ENCODE data around the gene HMCN2.

The HMCN2 gene

DNA sequence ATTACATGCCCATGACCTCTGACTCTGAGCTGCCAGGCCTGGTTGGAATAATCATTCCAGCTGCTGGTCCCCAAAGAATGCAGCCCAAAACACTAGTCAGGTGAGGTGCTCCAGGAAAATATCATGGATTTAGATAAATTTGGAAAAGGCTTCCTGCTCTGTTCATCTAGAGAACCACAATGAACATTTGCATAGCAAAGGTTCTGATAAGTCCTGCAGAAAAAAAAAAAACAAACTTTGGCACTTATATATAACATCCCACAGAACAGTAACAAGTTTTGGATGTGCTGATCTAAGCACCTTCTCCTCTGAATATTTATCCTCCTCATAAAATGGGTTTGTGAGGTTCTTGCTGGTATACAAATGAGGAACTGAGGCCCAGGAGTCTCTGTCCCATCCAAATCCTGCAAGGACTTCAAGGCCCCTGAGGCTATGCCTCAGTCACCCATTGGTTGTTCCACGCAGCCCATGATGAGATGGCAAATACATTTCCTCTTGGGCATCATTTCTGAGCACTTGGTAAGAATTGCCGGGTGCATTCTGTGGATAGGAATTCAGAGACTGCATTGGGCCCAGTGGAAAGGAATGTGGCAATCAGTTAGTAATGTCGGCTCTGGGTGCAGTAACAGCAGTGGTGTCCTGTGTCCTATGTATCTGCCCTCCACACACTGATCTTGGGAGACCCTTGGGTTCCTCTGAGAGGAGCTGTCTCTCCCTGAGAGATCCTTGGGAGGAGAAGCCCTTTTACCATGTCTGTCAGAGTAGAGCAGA, 105.8 kb downstream of the HMCN2 start:
- no peak for DNase-seq

DNA sequence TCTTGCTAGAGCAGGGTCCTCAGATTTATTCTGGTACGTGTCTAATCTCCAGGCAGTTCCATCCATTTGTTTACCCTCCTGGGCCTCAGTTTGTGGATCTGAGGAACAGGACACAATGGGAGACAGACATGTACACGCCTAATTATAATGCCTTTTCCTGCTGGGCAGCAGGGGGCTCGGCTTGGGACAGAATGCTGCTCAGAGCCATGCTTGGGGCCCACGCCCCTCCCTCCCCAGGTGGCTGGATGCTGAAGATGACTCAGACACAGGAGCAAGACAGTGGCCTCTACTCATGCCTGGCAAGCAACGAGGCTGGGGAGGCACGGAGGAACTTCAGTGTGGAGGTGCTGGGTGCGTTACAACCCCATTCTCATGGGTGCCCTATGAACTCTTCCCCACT, 106.5 kb downstream of the HMCN2 start:
- DNase-seq = no peak

DNA sequence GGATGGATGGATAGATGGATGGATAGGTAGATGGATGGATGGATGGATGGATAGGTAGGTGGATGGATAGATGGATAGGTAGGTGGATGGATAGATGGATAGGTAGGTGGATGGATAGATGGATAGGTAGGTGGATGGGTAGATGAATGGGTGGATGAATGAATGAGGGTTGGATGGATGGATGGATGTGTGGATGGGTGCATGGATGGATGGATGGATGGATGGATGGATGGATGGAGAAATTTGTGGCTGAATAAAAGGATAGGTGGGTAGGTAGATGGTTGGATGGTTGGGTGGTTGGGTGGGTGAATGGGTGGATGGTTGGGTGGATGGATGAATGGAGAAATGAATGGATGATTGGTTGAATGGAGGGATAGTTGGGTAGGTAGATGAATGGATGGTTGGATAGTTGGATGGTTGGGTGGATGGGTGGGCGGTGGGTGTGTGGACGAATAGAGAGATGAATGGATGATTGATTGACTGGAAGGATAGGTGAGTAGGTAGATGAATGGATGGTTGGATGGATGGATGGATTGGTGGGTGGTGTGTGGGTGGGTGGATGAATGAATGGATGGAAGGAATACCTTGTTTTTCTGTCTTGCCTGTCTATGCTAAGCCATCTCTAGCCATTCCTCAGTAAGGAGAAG, 108.2 kb downstream of the HMCN2 start:
- no peak for DNase-seq

DNA sequence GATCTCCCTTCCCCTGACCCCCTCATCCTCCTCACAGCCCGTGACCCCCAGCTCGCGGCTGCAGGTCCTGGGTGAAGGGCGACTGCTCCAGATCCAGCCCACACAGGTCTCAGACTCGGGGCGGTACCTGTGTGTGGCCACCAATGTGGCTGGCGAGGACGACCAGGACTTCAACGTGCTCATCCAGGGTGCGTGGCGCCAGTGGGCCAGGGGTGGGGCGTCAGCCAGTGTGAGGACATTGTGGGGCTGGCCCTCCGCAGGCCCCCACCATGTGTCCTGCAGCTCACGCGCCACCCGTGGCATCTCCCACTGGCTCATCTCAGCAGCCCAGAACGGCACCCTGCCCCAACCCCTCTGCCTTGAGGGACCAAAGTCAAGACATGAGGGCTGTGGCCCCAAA, 112.1 kb downstream of the HMCN2 start:
- DNase-seq = no peak

DNA sequence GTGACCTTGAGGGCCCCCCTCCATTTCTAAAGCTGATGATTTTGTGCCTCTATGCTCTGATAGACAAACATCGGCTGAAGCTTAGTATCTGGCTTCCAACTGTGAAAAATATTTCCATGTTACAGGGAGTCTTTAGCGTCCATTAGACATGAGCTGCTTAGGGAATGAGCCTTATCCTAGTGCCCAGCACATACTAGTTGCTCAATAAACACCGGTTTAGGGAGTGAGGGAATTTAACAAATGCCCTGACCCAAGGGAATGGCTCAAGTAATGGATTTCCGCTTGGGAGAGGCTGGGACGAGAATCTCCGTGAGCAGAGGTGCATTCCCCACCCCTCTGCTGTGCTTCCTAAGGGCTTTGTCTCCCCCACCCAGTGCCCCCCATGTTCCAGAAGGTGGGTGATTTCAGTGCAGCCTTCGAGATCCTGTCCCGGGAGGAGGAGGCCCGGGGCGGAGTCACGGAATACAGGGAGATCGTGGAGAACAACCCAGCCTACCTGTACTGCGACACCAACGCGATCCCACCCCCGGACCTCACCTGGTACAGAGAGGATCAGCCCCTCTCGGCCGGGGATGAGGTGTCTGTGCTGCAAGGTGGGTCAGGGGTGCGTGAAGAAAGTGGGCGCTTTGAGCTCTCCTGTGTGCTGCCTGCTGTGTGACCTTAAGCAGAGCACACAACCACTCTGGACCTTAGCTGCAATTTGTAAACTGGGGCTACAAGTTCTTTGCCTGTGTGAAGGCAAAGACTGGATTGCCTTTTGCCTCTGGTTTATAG, 113.5 kb downstream of the HMCN2 start:
- DNase-seq = no peak

DNA sequence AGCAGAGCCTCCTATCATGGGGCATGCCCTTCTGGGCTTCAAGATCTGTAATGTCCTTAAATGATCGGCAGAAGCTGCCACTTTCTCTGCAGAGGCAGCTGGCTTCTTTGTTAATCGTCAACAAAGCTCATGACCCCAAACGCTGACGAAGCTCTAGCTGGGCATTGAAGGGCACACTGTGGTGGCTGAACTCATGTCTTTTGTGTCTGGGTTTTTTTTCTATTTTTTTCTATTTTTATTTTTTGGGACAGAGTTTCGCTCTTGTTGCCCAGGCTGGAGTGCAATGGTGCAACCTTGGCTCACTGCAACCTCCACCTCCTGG, 114.0 kb downstream of the HMCN2 start:
- DNase-seq = no peak

DNA sequence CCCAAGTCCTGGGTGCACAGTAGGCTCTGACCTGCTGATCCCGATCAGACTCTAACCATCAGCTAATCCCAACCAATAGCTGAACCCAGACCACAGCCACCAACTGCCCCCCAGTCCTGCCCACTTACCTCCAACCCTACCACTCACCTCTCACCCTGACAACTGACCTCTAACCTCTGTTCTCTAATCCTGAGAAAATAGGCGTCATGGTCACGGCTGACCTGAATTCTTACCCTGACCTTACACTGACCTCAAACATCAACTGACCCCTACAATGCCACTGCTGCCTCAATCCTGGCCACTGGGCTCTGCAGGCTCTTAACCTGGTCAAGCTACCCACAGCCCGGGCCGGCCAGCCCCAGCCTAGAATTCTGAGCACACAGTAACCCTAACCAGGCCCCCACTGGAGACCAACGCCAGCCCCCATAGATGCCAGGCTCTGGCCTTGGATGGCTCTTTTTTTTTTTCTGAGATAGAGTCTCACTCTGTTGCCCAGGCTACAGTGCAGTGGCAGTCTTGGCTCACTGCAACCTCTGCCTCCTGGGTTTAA, 115.4 kb downstream of the HMCN2 start:
- no peak for DNase-seq

DNA sequence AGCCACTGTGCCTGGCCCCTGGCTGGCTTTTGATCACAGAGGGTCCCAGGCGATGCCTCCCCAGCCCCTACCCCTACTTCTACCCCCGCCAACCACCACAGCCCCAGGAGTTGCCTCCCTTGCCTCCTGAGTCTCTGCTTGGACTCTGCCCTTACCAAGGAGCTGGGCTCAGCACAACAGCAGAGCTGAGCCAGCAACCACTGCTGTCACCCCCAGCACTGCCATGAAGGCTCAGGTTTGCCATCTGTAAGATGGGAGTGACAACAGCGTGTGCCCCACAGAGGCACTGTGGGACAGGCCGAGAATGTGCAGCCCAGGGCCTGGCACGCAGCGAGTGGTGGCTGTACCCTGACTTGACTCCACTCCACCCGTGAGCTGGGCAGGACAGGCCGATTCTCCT, 116.1 kb downstream of the HMCN2 start:
- no peak for DNase-seq

DNA sequence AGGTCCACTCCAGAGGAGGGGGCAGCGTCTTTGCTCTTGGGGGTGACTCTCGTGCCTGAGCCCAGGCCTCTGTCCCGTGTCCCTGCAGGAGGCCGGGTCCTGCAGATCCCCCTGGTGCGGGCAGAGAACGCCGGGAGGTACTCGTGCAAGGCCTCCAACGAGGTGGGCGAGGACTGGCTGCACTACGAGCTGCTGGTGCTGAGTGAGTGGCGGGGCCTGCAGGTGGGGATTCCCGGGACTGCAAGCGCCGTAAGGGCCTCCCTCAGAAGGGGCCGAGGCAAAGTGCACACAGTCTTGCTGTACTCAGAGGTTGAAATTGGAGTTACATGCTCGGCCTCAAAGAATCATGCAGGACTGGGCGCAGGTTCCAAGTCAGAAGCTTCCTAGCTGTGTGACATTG, 116.5 kb downstream of the HMCN2 start:
- DNase-seq = no peak

DNA sequence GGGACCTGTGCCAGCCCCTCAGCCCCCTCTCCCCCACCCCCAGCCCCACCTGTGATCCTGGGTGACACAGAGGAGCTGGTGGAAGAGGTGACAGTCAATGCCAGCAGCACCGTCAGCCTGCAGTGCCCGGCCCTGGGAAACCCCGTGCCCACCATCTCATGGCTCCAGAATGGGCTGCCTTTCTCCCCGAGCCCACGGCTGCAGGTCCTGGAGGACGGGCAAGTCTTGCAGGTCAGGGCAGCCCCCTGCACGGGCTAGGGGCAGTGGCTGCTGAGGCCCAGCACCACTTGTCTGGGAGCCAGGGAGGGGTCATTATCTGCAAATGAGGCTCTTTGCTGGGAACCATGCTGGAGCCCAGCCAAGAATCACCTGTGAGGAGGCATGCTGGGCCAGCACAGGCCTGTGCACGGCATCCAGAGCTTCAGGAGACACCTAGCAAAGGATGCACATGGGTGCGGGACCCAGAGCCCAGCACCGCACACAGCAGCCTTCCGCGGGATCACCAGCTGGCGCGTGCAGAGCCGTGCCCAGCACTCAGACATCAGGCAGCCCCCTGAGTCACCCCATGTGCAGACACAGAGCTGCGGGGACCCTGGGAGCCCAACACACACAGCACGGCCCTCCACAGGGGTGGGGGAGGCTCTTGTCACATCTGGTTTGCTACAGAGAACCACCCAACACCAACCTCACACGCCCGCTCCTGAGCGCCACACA, 117.2 kb downstream of the HMCN2 start:
- no peak for DNase-seq

DNA sequence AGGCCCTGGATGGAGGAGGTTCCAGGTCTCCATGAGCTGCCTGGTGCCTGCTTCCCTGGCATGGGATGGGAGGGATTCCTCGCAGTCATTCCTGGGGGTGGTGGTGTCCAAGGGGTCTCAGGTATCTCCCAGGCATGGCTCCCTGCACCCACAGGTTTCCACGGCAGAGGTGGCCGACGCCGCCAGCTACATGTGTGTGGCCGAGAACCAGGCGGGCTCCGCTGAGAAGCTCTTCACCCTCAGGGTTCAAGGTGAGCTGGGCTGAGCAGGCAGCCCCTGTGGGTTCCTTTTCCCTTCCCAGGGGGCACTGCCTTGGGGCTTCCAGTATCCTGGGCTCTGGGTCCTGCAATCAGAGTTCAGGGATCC, 117.8 kb downstream of the HMCN2 start:
- DNase-seq = no peak

DNA sequence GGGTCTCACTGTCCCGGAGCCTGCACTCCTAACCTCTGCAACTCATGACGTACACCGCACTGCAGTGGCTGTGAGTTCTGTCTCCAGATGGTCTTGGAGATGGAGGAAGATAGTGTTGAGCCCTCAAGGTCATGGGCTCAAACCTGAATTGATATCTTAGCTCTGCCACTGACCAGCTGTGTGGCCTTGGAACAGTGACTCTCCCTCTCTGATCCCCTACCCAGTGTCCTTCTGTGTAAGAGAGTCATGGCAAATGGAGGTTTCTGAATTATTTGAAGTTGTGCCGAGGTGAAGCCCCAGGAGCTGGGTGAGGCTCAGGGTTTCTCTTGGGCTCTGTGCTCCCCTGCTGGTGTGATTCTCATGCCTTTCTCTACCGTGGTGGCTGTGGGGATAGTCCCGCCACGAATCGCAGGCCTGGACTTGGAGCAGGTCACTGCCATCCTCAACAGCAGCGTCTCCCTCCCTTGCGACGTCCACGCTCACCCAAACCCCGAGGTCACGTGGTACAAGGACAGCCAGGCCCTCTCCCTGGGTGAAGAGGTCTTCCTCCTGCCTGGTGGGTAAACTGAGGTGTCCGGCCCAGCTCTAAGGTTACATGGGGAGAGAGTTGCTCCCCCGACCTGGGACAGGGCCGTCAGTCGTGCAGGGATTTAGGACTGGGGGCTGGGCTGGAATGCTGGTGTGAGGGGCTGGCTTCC, 118.6 kb downstream of the HMCN2 start:
- DNase-seq = no peak

DNA sequence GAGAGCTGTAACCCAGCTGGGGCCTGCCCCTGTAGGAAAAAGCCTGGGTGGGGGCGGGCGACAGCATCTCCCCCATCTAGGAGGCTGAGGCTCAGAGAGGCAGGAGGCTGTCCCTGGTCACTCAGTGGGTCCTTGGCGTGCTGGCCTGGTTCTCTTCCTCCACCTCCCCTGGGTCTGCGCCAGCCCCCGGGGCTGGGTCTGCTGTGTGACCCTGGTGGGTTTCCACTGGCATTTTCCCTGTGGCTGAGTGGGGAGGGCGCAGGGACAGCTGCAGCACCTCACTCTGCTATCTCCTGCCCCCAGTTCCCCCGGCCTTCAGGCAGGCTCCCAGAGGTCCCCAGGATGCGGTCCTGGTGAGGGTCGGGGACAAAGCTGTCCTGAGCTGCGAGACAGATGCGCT, 119.7 kb downstream of the HMCN2 start:
- DNase-seq = no peak

DNA sequence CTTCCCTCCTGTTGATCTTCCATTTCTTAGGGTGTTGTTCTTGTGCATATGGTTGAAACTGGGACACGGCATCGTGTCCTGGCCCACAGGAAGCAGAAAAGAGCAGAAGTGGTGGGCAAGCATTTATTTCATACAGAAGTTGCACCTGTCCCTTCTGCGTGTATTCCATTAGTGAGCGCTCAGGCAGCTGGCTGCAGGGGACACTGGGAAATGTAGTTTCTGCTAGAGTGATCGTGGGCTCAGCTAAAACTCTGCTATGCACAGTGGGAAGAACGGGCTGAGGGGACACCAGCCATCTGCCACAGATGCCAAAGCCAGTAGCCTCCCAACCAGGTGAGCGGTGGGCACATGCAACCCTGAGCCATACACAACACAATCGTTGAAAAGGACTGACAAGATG, 121.8 kb downstream of the HMCN2 start:
- no peak for DNase-seq

DNA sequence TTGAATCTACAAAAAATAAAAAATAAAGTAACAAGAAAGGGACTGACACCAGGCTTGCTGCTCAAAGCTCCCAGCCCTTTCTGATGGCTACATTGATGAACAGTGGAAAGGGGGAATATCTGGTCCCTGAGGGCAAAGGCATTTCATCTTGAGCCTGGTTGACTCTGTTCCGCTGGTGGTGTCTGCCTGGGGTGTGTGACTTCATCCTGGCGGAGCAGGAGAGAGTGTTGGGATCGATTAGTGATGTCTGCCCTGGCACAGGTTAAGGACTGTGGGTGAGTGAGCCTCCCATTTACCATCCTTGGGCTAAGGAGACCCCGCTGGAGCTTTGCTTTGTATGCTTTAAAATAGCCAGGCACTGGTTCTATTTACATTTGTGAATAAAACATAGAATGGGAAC, 122.3 kb downstream of the HMCN2 start:
- DNase-seq = no peak

DNA sequence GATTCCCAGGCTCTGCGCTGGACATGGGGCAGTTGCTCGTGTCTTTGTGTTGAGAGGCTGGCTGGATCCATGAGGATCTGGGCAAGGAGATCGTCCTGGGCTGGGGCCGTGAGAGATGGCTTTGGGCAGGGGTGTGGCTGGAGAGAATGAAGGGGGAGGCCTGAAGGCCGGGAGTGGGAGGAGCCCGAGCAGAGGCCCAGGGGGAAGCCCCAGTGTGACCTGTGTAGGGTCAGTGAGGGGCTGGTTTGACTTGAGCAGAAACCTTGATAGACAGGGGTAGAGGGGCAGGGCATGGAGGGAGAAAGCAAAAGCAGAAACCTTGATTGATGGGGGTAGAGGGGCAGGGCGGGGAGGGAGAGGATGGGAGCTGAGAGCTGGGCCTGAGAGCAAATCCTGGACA, 124.8 kb downstream of the HMCN2 start:
- DNase-seq = no peak

DNA sequence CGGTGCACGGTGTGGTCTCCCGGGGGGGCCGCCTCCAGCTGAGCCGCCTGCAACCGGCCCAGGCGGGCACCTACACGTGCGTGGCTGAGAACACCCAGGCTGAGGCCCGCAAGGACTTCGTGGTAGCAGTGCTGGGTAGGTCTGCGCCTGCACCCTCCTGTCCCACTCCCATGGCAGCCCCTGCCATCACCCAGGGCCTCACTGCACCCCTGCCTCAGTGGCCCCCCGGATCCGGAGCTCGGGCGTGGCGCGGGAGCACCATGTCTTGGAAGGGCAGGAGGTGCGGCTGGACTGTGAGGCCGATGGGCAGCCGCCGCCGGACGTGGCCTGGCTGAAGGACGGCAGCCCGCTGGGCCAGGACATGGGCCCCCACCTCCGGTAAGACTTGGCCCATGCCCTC, 125.4 kb downstream of the HMCN2 start:
- no peak for DNase-seq

DNA sequence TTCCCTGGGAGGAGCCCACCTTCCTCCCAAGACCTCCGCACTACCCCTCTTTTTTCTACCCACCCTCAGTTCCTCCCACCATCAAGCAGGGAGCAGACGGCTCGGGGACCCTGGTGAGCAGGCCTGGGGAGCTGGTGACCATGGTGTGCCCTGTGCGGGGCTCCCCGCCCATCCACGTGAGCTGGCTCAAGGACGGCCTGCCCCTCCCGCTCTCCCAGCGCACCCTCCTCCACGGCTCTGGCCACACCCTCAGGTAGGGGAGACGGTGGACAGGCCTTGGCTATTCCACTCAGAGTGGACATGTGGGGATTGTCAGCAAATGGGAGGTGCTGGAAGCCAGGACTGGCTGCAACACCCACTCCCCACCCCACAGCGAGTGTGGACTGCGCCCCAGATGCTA, 126.3 kb downstream of the HMCN2 start:
- no peak for DNase-seq

DNA sequence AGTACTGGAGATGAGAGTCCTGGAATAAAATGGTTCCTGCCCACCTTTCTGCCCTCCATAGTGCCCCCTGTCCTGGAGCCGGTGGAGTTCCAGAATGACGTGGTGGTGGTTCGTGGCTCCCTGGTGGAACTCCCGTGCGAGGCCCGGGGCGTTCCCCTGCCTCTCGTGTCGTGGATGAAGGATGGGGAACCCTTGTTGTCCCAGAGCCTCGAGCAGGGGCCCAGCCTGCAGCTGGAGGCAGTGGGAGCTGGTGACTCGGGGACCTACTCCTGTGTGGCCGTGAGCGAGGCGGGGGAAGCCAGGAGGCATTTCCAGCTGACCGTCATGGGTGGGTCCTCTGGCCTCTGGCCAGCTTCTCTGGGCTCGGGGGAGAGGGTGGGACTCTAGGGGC, 128.1 kb downstream of the HMCN2 start:
- DNase-seq = no peak

DNA sequence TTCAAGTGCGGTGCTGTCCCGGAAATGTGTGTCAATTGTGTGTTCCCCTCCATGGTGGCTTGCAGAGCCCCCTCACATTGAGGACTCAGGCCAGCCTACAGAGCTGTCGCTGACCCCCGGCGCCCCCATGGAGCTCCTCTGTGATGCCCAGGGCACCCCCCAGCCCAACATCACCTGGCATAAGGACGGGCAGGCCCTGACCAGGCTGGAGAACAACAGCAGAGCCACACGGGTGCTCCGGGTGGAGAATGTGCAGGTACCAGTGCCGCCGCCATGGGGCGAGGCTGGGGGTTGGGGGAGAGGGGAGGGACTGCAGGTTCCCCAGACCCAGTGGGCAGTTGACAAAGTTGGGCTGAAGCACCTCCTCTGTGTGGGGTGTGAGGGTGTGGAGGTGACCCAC, 128.8 kb downstream of the HMCN2 start:
- DNase-seq = no peak

DNA sequence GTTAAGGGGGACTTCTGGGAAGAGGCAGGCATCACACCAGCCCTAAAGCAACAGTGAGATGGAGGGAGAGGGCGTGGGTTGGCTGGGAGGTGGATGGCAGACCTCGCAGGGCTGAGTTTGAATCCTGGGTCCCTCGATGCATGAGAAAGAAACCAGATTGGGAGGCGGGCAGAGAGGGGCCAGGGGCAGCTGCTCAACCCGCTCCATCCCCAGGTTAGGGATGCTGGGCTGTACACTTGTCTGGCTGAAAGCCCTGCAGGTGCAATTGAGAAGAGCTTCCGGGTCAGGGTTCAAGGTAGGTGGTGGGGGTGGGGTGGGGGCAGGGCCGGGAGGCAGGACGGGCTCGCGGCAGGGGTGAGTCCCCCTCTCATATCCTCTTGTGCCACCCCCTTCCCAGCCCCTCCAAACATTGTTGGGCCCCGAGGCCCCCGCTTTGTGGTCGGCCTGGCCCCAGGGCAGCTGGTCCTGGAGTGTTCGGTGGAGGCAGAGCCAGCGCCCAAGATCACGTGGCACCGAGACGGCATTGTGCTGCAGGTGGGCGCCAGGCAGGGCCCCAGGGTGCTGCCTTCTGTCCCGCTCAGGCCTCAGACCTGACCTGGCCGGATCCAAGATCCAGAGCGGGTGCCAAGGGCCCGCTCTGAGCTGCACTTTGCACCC, 129.4 kb downstream of the HMCN2 start:
- DNase-seq = no peak

DNA sequence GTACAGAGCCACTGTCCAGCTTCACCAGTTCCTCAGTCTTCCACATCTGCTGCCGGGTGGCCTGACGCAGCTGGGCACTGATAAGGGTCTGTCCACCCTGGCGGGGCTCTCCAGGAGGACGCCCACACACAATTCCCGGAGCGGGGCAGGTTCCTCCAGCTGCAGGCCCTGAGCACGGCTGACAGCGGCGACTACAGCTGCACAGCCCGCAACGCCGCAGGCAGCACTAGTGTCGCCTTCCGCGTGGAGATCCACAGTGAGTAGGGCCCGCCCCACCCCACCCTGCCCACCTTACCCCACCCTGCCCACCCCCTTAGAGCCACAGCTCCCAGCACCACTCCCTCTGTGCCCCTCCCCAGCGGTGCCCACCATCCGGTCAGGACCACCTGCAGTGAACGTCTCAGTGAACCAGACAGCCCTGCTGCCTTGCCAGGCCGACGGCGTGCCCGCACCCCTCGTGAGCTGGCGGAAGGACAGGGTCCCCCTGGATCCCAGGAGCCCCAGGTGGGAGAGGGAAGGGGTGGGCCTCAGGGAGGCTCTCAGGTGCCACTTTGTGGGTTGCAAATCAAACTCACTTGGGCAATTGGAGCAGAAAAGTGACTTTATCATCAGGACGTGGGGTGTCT, 130.4 kb downstream of the HMCN2 start:
- DNase-seq = no peak
